ENCODE data around the gene SRRM3.

The SRRM3 gene

DNA sequence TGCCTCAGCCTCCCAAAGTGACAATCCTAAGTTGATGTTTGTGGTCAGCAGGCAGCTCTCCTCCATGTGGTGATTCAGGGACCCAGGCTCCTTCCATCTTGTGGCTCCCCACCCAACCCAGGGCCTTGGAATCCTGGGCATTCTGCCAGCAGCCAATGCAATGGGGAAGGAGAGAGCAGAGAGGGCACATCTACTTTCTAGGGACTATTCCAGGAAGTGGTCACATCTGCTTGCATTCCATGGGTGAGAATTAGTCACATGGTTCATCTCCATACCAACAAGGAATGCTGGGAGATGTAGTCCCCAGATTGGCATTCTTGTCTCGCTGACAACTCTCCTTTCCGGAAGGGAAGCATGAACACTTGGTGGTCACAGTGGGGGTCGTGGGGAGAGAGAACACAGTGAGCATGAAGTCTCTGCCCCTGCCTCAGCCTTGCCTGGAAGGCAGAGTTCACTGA lies 9.9 kb upstream of the SRRM3 start:
- no peaks in the 10 kb centered on the region; the same call in 1 of the 2 replicates for H4K20me1 ChIP-seq (ENCODE audit: insufficient read depth, low read length)
- no peaks in the 10 kb centered on the region for H3K79me2 ChIP-seq (ENCODE audit: low read length)
- H3K4me1 ChIP-seq (ENCODE audit: low read length) = peaks cover 3% of the 10 kb centered on the region; the same call in 1 of the 2 replicates
- no peaks in the 10 kb centered on the region for H3K9me3 ChIP-seq (ENCODE audit: insufficient read depth, low read length)
- H3K27ac ChIP-seq (ENCODE audit: low read length) = no peak overlapping the region
- H3K9ac ChIP-seq (ENCODE audit: low read length) = no peak overlapping the region
- H3K36me3 ChIP-seq (replicated peaks; ENCODE audit: low read depth, low read length) = no peaks in the 10 kb centered on the region
- H3K4me2 ChIP-seq (ENCODE audit: low read length) = no peak overlapping the region
- H3K4me3 ChIP-seq (ENCODE audit: low read length) = no peak overlapping the region
- no peaks in the 10 kb centered on the region for H3K27me3 ChIP-seq (ENCODE audit: low read depth, low read length)
- no peak for TF ChIP-seq EZH2phosphoT487 (IDR thresholded peaks at IDR 0.05; ENCODE audit: low read depth)
- TF ChIP-seq, protein P1, sequence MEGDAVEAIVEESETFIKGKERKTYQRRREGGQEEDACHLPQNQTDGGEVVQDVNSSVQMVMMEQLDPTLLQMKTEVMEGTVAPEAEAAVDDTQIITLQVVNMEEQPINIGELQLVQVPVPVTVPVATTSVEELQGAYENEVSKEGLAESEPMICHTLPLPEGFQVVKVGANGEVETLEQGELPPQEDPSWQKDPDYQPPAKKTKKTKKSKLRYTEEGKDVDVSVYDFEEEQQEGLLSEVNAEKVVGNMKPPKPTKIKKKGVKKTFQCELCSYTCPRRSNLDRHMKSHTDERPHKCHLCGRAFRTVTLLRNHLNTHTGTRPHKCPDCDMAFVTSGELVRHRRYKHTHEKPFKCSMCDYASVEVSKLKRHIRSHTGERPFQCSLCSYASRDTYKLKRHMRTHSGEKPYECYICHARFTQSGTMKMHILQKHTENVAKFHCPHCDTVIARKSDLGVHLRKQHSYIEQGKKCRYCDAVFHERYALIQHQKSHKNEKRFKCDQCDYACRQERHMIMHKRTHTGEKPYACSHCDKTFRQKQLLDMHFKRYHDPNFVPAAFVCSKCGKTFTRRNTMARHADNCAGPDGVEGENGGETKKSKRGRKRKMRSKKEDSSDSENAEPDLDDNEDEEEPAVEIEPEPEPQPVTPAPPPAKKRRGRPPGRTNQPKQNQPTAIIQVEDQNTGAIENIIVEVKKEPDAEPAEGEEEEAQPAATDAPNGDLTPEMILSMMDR (IDR thresholded peaks at IDR 0.05; ENCODE audit: low read depth, low read length) = no peak
- no peak overlapping the region for H2AFZ ChIP-seq (ENCODE audit: low read depth, low read length)

- Histone ChIP-seq H3K4me2 (ENCODE audit: low read length) (no peak overlapping the region), H2AFZ (ENCODE audit: low read depth, low read length) (no peak overlapping the region), H4K20me1 (ENCODE audit: insufficient read depth, low read length) (no peaks in the 10 kb centered on the region; the same call in 1 of the 2 replicates)
These were observed 8.2 kb upstream of the SRRM3 start for GRCh38 chr7:76193466-76193865.

DNA sequence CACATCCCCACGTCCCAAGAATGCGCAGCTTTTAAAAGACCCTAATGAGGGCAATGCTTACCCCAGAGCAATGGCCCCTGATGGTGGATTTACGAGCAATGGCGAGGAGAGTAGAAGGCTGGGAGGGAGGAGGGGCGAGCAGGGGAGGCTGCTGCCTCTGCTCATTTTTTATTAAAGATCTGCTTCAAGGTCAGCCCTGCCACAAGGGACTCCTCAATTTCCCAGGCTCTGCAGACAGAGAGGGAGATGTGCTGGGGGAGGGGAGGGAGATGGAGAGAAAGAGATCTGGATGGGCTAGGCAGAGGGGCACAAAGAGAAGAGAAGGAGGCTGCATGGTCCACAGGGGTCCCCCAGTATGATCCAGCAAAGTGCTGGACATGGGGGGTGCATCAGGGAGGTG lies 7.8 kb upstream of the SRRM3 start:
- Histone ChIP-seq H3K27me3 (ENCODE audit: low read depth, low read length) (no peaks in the 10 kb centered on the region), H3K9ac (ENCODE audit: low read length) (no peak overlapping the region), H4K20me1 (ENCODE audit: insufficient read depth, low read length) (no peaks in the 10 kb centered on the region; the same call in 1 of the 2 replicates), H3K4me1 (ENCODE audit: low read length) (peaks cover 3% of the 10 kb centered on the region; the same call in 1 of the 2 replicates), H3K9me3 (ENCODE audit: insufficient read depth, low read length) (no peaks in the 10 kb centered on the region), H3K36me3 (replicated peaks; ENCODE audit: low read depth, low read length) (no peaks in the 10 kb centered on the region), H3K27ac (ENCODE audit: low read length) (no peak overlapping the region), H3K79me2 (ENCODE audit: low read length) (no peaks in the 10 kb centered on the region), H3K4me2 (ENCODE audit: low read length) (no peak overlapping the region), H3K4me3 (ENCODE audit: low read length) (no peak overlapping the region), H2AFZ (ENCODE audit: low read depth, low read length) (no peak overlapping the region)
- no peak for TF ChIP-seq EZH2phosphoT487 (IDR thresholded peaks at IDR 0.05; ENCODE audit: low read depth)
- TF ChIP-seq, protein P1 (IDR thresholded peaks at IDR 0.05; ENCODE audit: low read depth, low read length) = no peak

More at GRCh38 chr7:76193466-76193865, 8.2 kb upstream of the SRRM3 start:
- Histone ChIP-seq H3K4me1 (ENCODE audit: low read length) (peaks cover 3% of the 10 kb centered on the region; the same call in 1 of the 2 replicates), H3K9me3 (ENCODE audit: insufficient read depth, low read length) (no peaks in the 10 kb centered on the region), H3K79me2 (ENCODE audit: low read length) (no peaks in the 10 kb centered on the region), H3K27me3 (ENCODE audit: low read depth, low read length) (no peaks in the 10 kb centered on the region), H3K4me3 (ENCODE audit: low read length) (no peak overlapping the region), H3K36me3 (replicated peaks; ENCODE audit: low read depth, low read length) (no peaks in the 10 kb centered on the region), H3K9ac (ENCODE audit: low read length) (no peak overlapping the region), H3K27ac (ENCODE audit: low read length) (no peak overlapping the region)
- no peak for TF ChIP-seq EZH2phosphoT487 (IDR thresholded peaks at IDR 0.05; ENCODE audit: low read depth)

- no peak for TF ChIP-seq EZH2phosphoT487 (IDR thresholded peaks at IDR 0.05; ENCODE audit: low read depth)
- TF ChIP-seq, protein P1 (IDR thresholded peaks at IDR 0.05; ENCODE audit: low read depth, low read length) = no peak
- H3K27me3 ChIP-seq (ENCODE audit: low read depth, low read length) = no peaks in the 10 kb centered on the region
- H3K27ac ChIP-seq (ENCODE audit: low read length) = no peak overlapping the region
- H3K4me2 ChIP-seq (ENCODE audit: low read length) = no peak overlapping the region
- no peaks in the 10 kb centered on the region for H3K9me3 ChIP-seq (ENCODE audit: insufficient read depth, low read length)
- H3K9ac ChIP-seq (ENCODE audit: low read length) = no peak overlapping the region
- no peaks in the 10 kb centered on the region; the same call in 1 of the 2 replicates for H4K20me1 ChIP-seq (ENCODE audit: insufficient read depth, low read length)
- no peaks in the 10 kb centered on the region for H3K36me3 ChIP-seq (replicated peaks; ENCODE audit: low read depth, low read length)
- no peaks in the 10 kb centered on the region for H3K4me1 ChIP-seq (ENCODE audit: low read length)
- H3K4me3 ChIP-seq (ENCODE audit: low read length) = no peak overlapping the region
- no peaks in the 10 kb centered on the region for H3K79me2 ChIP-seq (ENCODE audit: low read length)
- H2AFZ ChIP-seq (ENCODE audit: low read depth, low read length) = no peak overlapping the region
These were observed 4.9 kb upstream of the SRRM3 start for GRCh38 chr7:76196786-76197185.
